Hepatocyte (in vitro differentiated cells): Measurements from ENCODE around the gene ZBTB20. TPM values are rescaled to one million over a fixed set of nuclear protein-coding genes. Genes with fewer than 3 reads are reported as not detected.

Source experiments
- DNase-seq: peaks from one replicate; pipeline ENCODE4 v3.0.0-alpha.2; 2016; ENCODE audit warnings: low spot score
- H2AFZ ChIP-seq: fragments of 200-600 bp; sonication (generic); 2 replicates; pipeline ENCODE4 v1.6.0; 2016; ENCODE audit warnings: antibody characterized with exemption, mild to moderate bottlenecking
- H3K27ac ChIP-seq: fragments of 200-600 bp; sonication (generic); 2 replicates; pipeline ENCODE4 v1.5.1; 2016; ENCODE audit warnings: mild to moderate bottlenecking
- H3K27me3 ChIP-seq: fragments of 200-600 bp; sonication (generic); 2 replicates; pipeline ENCODE4 v1.6.1; 2016
- H3K36me3 ChIP-seq: fragments of 200-600 bp; sonication (generic); replicated peaks from 2 replicates; pipeline ENCODE4 v1.5.1; 2016; ENCODE audit warnings: low read depth; ENCODE audit not compliant: insufficient read depth
- H3K4me1 ChIP-seq: fragments of 200-600 bp; sonication (generic); 2 replicates; pipeline ENCODE4 v1.5.1; 2016; ENCODE audit warnings: mild to moderate bottlenecking, moderate library complexity; ENCODE audit not compliant: insufficient read depth
- H3K4me2 ChIP-seq: fragments of 200-600 bp; sonication (generic); 2 replicates; pipeline ENCODE4 v1.6.0; 2016
- H3K4me3 ChIP-seq: fragments of 200-600 bp; sonication (generic); 2 replicates; pipeline ENCODE4 v1.5.1; 2016; ENCODE audit warnings: mild to moderate bottlenecking
- H3K79me2 ChIP-seq: fragments of 200-600 bp; sonication (generic); 2 replicates; pipeline ENCODE4 v1.6.0; 2017; ENCODE audit warnings: mild to moderate bottlenecking
- H3K9me2 ChIP-seq: fragments of 200-600 bp; sonication (generic); replicated peaks from 2 replicates; pipeline ENCODE4 v1.6.0; 2017; ENCODE audit warnings: mild to moderate bottlenecking; ENCODE audit not compliant: insufficient read depth
- H3K9me3 ChIP-seq: fragments of 200-600 bp; sonication (generic); 2 replicates; pipeline ENCODE4 v1.5.1; 2016; ENCODE audit warnings: low read depth, mild to moderate bottlenecking
- H4K20me1 ChIP-seq: fragments of 200-600 bp; sonication (generic); 2 replicates; pipeline ENCODE4 v1.6.0; 2016; ENCODE audit warnings: mild to moderate bottlenecking; ENCODE audit not compliant: insufficient read depth, poor library complexity, severe bottlenecking
- CTCF ChIP-seq: fragments of 200-600 bp; sonication (generic); IDR thresholded peaks from 2 replicates; pipeline ENCODE4 v1.5.1; 2016; ENCODE audit warnings: antibody characterized with exemption, mild to moderate bottlenecking; ENCODE audit not compliant: poor library complexity
- EZH2 ChIP-seq: fragments of 200-600 bp; sonication (generic); IDR thresholded peaks from 2 replicates; pipeline ENCODE4 v1.6.1; 2016; ENCODE audit warnings: antibody characterized with exemption, mild to moderate bottlenecking, borderline replicate concordance
- EZH2phosphoT487 ChIP-seq: fragments of 200-600 bp; sonication (generic); IDR thresholded peaks from one replicate; pipeline ENCODE4 v1.6.1; 2018; ENCODE audit warnings: antibody characterized with exemption, mild to moderate bottlenecking, low read depth, moderate library complexity; ENCODE audit not compliant: unreplicated experiment, severe bottlenecking
- WGBS: methylation state at CpG from one replicate; pipeline ENCODE4 v1.1.6; 2016; ENCODE audit warnings: low lambda C conversion rate; ENCODE audit errors: missing lambda C conversion rate; 5-methylcytosine and 5-hydroxymethylcytosine counted together
- polyA plus RNA-seq: library from polyadenylated mRNA; unstranded; fragments of >200 nt; fragmentation: Nextera tagmentation; extraction: Ambion mirVana; gene quantifications from 2 replicates; pipeline ENCODE4 v1.2.1, GENCODE V29; 2016
- total RNA-seq: library from RNA; depleted of rRNA; stranded (reverse); fragments of >200 nt; gene quantifications from 2 replicates; pipeline ENCODE4 v1.2.3, GENCODE V29; 2014

Gene ZBTB20
- total and polyA plus RNA-seq, 2 experiments from 2014 or later, result 25.8 to 28.0 TPM

- Histone ChIP-seq H4K20me1 (no peaks in the 10 kb centered on the region), H3K9me3 (no peaks in the 10 kb centered on the region), H3K4me1 (no peaks in the 10 kb centered on the region), H3K9me2 (no peaks in the 10 kb centered on the region), H3K4me2 (no peak overlapping the region), H3K79me2 (peaks cover 3% of the 10 kb centered on the region), H3K36me3 (no peaks in the 10 kb centered on the region), H3K27me3 (no peaks in the 10 kb centered on the region), H2AFZ (no peak overlapping the region), H3K27ac (no peak overlapping the region), H3K4me3 (no peak overlapping the region)
- no peak for DNase-seq
- 84% methylated on average over 6 of the region's 6 CpGs for WGBS
- TF ChIP-seq EZH2phosphoT487, result no peak
- no peak for TF ChIP-seq CTCF
- TF ChIP-seq EZH2, result no peak
These were observed 74.6 kb downstream of the ZBTB20 start for GRCh38 chr3:115072265-115073021.

- Histone ChIP-seq H3K9me2 (no peaks in the 10 kb centered on the region), H3K79me2 (peaks cover 3% of the 10 kb centered on the region), H3K4me2 (no peak overlapping the region), H2AFZ (no peak overlapping the region), H3K9me3 (no peaks in the 10 kb centered on the region), H3K4me3 (no peak overlapping the region), H3K36me3 (no peaks in the 10 kb centered on the region), H3K4me1 (no peaks in the 10 kb centered on the region), H3K27ac (no peak overlapping the region), H4K20me1 (no peaks in the 10 kb centered on the region), H3K27me3 (no peaks in the 10 kb centered on the region)
- DNase-seq, result no peak
- 89% methylated on average over 5 of the region's 5 CpGs for WGBS
- TF ChIP-seq CTCF (no peak), EZH2 (no peak), EZH2phosphoT487 (no peak)
These were observed 75.5 kb downstream of the ZBTB20 start for GRCh38 chr3:115071601-115072000.

- Histone ChIP-seq H2AFZ (no peak overlapping the region), H3K4me1 (no peaks in the 10 kb centered on the region), H4K20me1 (no peaks in the 10 kb centered on the region), H3K9me2 (no peaks in the 10 kb centered on the region), H3K4me3 (no peak overlapping the region), H3K27me3 (no peaks in the 10 kb centered on the region), H3K9me3 (no peaks in the 10 kb centered on the region), H3K36me3 (no peaks in the 10 kb centered on the region), H3K79me2 (no peaks in the 10 kb centered on the region), H3K27ac (no peak overlapping the region), H3K4me2 (no peak overlapping the region)
- TF ChIP-seq EZH2 (no peak), EZH2phosphoT487 (no peak), CTCF (no peak)
- 95% methylated on average over 2 of the region's 2 CpGs for WGBS
- DNase-seq, result no peak
These were observed 75.9 kb downstream of the ZBTB20 start for GRCh38 chr3:115071166-115071565.

GRCh38 chr3:115068799-115069198 lies 78.3 kb downstream of the ZBTB20 start:
- no peaks in the 10 kb centered on the region for H3K4me1 ChIP-seq
- no peaks in the 10 kb centered on the region for H3K9me3 ChIP-seq
- H4K20me1 ChIP-seq, result no peaks in the 10 kb centered on the region
- no peak for DNase-seq
- H3K4me3 ChIP-seq, result no peak overlapping the region
- H3K4me2 ChIP-seq, result no peak overlapping the region
- no peaks in the 10 kb centered on the region for H3K79me2 ChIP-seq
- no peaks in the 10 kb centered on the region for H3K36me3 ChIP-seq
- H3K27me3 ChIP-seq, result no peaks in the 10 kb centered on the region
- H3K9me2 ChIP-seq, result no peaks in the 10 kb centered on the region
- H3K27ac ChIP-seq, result no peak overlapping the region
- TF ChIP-seq EZH2phosphoT487 (no peak), CTCF (no peak), EZH2 (no peak)
- no peak overlapping the region for H2AFZ ChIP-seq
